ENCODE results near the gene MTHFD1L.

- no peak for TF ChIP-seq POLR2A (IDR thresholded peaks at IDR 0.05; ENCODE audit: low read depth, low read length)
- TF ChIP-seq TAF1 (IDR thresholded peaks at IDR 0.05; ENCODE audit: low read depth, low read length) = no peak
- no peak for TF ChIP-seq POLR2AphosphoS5 (IDR thresholded peaks at IDR 0.05; ENCODE audit: low read depth, low read length)
These were observed 34.9 kb upstream of the MTHFD1L start for GRCh38 chr6:150830439-150831165.

Measured in GM12891 (cell line).